DND-41 (cell line): ENCODE results near the gene MRM3.
"Not testable (repeated sequence)": the region's sequence is repeated elsewhere in the genome, so short reads cannot be mapped to it uniquely, and the experiment has no call there.

Experiments used
- EZH2 ChIP-seq: IDR thresholded peaks from 3 replicates; pipeline ENCODE4 v1.6.1; 2012; ENCODE audit warnings: borderline replicate concordance, low read depth, mild to moderate bottlenecking, moderate library complexity, low read length, inconsistent platforms; ENCODE audit not compliant: severe bottlenecking
- TF ChIP-seq, protein P1 (sequence below): IDR thresholded peaks from 2 replicates; pipeline ENCODE4 v1.5.1; 2012; ENCODE audit warnings: borderline replicate concordance, low read length, moderate library complexity, mild to moderate bottlenecking; ENCODE audit not compliant: poor library complexity, severe bottlenecking; ENCODE audit errors: extremely low read depth

DNA sequence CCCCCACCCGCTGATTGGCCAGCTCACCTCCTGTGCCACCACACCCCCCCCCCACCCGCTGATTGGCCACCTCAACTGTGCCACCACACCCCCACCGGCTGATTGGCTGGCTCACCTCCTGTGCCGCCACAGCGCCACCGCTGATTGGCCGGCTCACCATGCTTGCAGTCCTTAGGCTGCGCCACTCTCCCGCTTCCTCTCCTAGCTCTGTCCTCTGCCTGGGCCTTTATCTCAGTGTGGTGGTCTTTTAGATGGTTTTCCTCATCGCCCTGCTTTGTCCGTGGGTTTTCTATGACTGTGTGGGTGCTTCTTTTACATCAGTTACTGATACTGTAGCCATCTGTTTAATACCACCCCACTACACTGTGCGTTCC is 8.7 kb downstream of the MRM3 start:
- TF ChIP-seq, protein P1, sequence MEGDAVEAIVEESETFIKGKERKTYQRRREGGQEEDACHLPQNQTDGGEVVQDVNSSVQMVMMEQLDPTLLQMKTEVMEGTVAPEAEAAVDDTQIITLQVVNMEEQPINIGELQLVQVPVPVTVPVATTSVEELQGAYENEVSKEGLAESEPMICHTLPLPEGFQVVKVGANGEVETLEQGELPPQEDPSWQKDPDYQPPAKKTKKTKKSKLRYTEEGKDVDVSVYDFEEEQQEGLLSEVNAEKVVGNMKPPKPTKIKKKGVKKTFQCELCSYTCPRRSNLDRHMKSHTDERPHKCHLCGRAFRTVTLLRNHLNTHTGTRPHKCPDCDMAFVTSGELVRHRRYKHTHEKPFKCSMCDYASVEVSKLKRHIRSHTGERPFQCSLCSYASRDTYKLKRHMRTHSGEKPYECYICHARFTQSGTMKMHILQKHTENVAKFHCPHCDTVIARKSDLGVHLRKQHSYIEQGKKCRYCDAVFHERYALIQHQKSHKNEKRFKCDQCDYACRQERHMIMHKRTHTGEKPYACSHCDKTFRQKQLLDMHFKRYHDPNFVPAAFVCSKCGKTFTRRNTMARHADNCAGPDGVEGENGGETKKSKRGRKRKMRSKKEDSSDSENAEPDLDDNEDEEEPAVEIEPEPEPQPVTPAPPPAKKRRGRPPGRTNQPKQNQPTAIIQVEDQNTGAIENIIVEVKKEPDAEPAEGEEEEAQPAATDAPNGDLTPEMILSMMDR: not testable (repeated sequence)
- TF ChIP-seq EZH2: not testable (repeated sequence)
